ENCODE measurements around the gene GRM2.
"Not testable (repeated sequence)": the region's sequence is repeated elsewhere in the genome, so short reads cannot be mapped to it uniquely, and the experiment has no call there.

Gene GRM2

DNA sequence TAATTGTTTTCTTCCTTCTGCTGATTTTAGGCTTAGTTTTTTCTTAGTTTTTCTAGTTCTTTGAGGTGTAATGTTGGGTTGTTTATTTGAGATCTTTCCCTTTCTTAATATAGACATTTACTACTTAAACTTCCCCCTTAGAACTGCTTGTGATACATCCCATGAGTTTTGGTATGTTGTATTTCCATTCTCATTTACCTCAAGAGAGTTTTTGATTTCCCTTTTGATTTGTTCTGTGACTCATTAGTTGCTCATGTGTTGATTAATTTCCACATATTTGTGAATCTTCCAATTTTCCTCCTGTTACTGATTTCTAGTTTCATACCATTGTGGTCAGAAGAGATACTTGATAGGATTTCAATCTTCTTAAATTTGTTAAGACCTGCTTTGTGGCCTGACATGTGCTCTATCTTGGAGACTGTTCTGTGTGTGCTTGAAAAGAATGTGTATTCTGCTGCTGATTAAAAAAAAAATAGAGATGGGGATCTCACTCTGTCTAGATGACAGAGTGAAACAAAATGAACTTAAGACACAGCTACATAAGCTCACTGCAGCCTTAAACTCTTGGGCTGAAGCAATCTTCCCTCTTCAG lies 22.3 kb downstream of the GRM2 start:
- no peak for DNase-seq

DNA sequence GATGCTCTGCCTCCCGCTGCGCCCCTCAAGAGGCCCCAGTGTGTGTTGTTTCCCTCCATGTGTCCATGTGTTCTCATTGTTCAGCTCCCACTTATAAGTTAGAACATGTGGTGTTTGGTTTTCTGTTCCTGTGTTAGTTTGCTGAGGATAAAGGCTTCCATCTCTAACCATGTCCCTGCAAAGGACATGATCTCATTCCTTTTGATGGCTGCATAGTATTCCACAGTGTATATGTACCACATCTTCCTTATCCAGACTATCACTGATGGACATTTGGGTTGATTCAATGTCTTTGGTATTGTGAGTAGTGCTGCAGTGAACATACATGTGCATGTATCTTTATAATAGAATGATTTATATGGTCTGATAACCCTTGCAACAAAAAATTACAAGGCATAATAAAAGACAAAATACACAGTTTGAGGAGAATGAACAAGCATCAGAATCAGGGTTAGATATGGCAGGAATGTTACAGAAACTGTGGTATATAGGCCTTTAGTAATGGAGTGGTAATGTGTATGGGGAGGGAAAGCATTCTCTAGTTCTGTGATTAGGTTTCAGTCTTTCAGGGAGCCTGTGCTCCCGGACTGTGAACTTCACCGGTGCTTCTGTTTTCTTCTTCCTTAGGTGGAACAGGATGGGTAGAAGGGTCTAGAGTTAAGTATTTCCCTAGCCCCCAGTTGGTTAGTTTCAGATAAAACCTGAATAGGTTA lies 27.1 kb downstream of the GRM2 start:
- DNase-seq, result no peak

DNA sequence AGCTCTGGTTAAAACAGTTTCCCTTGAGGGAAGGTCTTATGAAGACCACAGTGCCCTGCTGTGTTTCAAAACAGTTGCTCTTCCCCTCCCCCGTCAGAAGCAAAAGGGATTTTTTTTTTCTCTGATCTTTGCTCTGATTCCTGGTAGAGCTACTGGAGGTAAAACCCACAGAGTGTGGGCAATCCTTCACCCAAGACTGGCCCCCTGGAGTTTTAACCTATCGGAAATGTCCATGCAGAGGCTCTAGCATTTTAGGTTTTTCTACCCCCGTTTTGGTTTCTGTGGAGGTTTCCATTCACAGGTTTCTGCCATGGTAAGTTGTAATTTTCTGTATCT lies 27.7 kb downstream of the GRM2 start:
- DNase-seq, result no peak

DNA sequence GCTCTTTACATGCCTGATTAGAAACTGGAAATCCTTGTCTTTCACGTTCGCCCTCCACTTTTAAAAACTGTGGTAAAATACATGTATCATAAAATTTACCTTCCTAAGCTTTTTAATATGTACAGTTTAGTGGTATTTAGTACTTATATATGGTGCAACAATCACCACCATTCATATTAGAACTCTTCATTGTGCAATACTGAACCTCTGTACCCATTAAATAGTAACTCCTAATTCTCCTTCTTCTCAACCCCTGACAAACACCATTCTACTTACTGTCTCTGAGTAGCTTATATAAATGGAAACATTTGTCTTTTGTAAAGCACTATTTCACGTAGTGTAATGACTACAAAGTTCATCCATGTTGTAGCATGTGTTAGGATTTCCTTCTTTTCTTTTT lies 28.2 kb downstream of the GRM2 start:
- DNase-seq, result no peak

DNA sequence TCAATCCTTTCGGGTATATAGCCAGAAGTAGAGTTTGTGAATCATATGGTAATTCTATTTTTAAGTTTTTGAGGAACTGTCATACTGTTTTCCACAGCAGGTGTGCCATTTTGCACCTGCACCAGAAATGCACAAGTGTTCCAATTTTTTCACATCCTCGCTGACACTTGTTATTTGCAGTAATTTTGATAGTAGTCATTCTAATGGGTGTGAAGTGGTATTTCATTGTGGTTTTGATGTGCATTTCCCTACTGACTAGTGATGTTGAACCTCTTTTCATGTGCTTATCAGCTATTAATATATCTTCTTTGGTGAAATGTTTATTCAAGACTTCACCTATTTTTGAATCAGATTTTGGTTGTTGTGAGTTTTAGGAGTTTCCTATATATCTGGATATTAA lies 29.1 kb downstream of the GRM2 start:
- no peak for DNase-seq

DNA sequence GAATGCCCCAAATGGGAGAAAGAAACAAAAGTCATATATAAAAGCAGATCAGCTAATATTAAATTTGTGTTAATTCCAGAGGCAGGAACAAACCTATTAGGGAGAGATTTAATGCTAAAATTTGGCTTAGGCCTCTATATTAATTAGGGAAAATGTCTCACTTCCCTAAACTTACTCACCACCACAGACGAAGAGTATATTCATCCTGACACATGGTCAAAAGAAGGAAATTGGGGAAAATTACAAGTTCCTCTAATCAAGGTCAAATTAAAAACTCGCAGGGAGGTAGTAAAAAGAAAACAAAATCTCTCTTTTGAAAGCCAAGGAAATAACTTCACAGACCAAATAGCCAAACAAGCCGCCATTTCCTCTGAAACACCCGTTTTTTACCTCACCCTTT lies 32.2 kb downstream of the GRM2 start:
- no peak for DNase-seq

DNA sequence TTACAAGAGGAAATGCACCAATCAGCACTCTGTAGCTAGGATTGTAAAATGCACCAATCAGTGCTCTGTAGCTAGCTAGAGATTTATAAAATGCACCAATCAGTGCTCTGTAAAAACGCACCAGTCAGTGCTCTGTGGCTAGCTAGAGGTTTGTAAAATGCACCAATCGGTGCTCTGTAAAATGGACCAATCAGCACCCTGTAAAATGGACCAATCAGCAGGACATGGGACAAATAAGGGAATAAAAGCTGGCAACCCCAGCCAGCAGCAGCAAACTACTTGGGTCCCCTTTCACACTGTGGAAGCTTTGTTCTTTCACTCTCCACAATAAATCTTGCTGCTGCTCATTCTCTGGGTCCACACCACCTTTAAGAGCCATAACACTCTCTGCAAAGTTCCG lies 35.5 kb downstream of the GRM2 start:
- not testable (repeated sequence) for DNase-seq

DNA sequence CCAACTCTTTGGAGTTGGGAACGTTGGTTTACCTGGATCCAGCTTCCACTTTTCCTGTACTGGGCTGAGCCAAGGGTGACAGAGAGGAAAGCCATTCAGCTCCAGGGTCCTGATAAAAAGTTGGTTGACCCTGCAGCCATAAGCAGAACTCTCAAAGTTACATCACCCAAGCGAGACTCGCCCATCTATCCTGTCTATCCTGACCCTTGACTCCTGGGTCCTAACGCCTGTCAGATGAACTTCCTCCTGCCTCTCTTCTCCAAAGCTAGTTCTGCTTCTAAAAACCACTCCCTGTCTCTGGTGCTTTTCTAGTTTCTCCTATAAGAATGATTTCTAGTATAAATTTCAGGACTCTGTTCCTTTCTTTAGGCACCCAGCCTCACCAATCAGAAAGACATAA lies 36.1 kb downstream of the GRM2 start:
- DNase-seq, result not testable (repeated sequence)

DNA sequence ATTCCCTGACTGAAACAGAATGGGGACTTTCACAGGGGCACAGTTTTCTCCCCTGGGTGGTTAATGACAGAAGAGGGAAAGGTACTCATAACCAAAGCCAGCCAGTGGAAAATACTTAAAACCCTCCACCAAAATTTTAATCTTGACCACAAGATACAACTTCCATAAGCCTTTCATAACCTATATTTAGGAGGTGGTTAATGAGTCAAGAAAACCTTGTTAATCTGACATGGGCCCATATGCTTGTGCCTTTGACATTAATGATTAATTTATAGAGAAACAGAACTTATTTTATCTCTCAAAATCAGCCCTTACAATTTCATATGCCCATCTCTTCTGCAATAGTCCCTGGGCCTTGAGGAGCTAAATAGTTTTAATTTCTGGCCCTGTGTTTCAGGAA lies 41.0 kb downstream of the GRM2 start:
- no peak for DNase-seq

DNA sequence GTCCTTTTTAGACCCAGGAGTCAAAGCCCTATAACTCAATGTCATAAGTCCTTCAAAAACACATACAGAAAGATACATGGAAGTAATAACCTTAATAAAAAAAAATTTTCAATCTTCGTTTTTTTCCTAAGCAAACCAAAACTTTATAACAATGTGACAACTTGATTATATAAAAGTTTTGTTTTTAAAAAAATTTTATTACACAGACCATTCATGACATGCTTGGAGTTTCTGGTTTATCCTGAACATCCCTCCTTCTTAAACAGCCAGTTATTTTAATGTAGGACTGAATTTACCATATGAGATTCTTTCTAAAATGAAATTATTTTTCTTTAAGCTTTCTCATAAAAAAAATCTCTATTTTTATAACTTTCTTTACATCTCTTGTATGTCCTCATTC lies 41.5 kb downstream of the GRM2 start:
- DNase-seq, result no peak

DNA sequence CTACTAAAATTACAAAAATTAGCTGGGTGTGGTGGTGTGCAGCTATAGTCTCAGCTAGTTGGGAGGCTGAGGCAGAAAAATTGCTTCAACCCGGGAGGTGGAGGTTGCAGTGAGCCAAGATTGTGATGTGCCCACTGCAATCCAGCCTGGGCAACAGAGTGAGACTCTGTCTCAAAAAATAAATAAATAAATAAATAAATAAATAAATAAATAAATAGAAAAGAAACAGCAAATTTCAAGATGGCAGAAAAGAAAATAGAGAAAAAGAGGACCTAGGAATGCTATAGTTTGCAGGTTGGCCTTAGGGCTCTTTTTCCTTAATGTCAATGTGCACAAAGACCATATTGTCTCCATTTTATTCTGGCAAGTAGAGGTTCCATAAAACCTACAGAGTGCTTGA lies 44.0 kb downstream of the GRM2 start:
- DNase-seq, result no peak

DNA sequence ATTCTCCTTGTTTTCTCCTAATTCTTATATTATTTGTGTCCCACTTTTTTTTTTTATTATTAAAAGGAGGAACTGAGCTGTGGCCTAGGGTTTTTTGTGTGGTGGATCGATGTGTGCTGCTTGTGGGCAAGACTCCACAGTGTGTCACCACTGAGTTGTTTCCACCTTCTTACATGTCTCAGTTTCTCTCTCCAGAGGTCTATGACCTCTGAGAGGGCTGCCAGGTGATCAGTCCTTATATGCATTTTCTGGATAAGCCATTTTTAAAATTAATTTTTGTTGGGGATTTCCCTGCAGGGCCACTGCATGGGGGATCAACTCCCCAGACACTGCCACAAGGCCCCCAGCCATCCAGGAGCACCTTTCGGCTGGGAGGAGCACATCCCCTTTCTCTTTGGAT lies 44.4 kb downstream of the GRM2 start:
- no peak for DNase-seq

DNA sequence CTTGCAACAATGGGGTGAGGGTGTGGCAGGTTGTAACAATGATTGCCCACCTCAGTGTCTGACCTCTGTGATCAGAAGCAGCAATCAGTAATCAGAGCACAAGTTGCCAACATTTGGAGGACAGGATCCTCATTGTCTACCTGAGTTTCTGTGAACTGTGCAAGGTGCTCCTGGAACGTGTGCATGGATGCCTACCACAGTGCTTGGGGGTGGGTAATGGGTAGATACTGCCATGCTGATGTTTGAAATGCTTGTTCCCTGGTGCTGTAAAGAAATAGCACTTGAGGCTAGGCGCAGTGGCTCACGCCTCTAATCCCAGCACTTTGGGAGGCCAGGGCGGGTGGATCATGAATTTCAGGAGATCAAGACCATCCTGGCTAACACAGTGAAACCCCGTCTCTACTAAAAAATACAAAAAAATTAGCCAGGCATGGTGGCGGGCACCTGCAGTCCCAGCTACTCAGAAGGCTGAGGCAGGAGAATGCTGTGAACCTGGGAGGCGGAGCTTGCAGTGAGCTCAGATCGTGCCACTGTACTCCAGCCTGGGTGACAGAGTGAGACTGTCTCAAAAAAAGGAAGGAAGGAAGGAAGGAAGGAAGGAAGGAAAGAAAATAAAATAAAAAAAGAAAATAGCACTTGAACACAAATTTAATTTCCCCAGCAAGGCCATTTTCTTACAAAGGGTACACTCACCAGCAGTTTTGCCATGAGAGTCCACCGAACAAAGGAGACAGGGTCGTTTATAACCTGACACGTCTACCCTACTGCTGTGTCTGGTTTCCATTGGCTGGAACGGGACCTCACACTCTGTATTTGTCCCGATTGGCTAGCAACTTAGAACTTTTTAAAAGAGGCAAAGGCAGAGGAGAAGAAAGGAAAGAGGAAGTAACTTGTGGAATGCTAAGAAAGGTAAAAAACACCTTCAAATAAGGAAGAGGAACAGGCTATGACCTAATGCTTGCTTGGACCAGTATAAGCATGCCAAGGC lies 47.2 kb downstream of the GRM2 start:
- DNase-seq, result not testable (repeated sequence)

DNA sequence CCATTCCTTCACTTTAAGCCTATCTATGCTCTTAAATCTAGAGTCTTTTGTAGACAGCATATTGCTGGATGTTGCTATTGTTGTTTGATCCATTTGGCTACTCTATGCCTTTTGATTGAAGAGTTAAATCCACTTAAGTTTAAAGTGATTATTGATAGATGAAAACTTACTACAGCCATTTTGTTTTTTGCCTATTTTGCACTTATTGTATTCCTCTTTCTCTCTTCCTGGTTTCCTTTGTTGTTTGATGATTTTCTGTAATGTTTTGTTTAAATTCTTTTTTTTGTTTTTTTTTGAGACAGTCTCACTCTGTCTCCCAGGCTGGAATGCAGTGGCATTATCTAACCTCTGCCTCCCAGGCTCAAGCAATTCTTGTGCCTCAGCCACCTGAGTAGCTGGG lies 52.3 kb downstream of the GRM2 start:
- no peak for DNase-seq

Data from HCEC 1CT (cell line).